Parathyroid adenoma (tissue), 2 donors: ENCODE measurements around the gene PCSK6.
"Not testable (repeated sequence)": the region's sequence is repeated elsewhere in the genome, so short reads cannot be mapped to it uniquely, and the experiment has no call there.

Source experiments
- H2AFZ ChIP-seq: fragments of 300-600 bp; sonication (generic); one replicate; pipeline ENCODE4 v1.7.0; 2017; ENCODE audit warnings: antibody characterized with exemption, mild to moderate bottlenecking
- H3K27ac ChIP-seq: fragments of 300-600 bp; sonication (generic); one replicate; pipeline ENCODE4 v1.7.0; 2017
- H3K27me3 ChIP-seq: fragments of 300-600 bp; sonication (generic); one replicate; pipeline ENCODE4 v1.7.0; 2017; ENCODE audit warnings: low read length; ENCODE audit not compliant: control insufficient read depth, insufficient read depth
- H3K36me3 ChIP-seq: fragments of 300-600 bp; sonication (generic); one replicate; pipeline ENCODE4 v1.7.0; 2017; ENCODE audit warnings: low read length; ENCODE audit not compliant: control insufficient read depth, insufficient read depth
- H3K4me1 ChIP-seq: fragments of 300-600 bp; sonication (generic); one replicate; pipeline ENCODE4 v1.7.0; 2017; ENCODE audit warnings: control low read depth
- H3K4me2 ChIP-seq: fragments of 300-600 bp; sonication (generic); one replicate; pipeline ENCODE4 v1.7.0; 2017; ENCODE audit warnings: low read length
- H3K4me3 ChIP-seq: fragments of 300-600 bp; sonication (generic); one replicate; pipeline ENCODE4 v1.7.0; 2017; ENCODE audit warnings: low read depth, low read length
- H3K79me2 ChIP-seq: fragments of 300-600 bp; sonication (generic); one replicate; pipeline ENCODE4 v1.7.0; 2017; ENCODE audit warnings: control low read depth
- H3K9ac ChIP-seq: fragments of 300-600 bp; sonication (generic); one replicate; pipeline ENCODE4 v1.7.0; 2017; ENCODE audit warnings: mild to moderate bottlenecking
- H3K9me3 ChIP-seq: fragments of 300-600 bp; sonication (generic); one replicate; pipeline ENCODE4 v1.7.0; 2017; ENCODE audit warnings: low read length; ENCODE audit not compliant: control insufficient read depth
- TF ChIP-seq, protein P1 (sequence below): fragments of 300-600 bp; sonication (generic); IDR thresholded peaks from one replicate; pipeline ENCODE4 v1.7.0; 2017; ENCODE audit warnings: antibody characterized with exemption, mild to moderate bottlenecking
- donor health status: primary hyperparathyroidism.

PCSK6 gene

DNA sequence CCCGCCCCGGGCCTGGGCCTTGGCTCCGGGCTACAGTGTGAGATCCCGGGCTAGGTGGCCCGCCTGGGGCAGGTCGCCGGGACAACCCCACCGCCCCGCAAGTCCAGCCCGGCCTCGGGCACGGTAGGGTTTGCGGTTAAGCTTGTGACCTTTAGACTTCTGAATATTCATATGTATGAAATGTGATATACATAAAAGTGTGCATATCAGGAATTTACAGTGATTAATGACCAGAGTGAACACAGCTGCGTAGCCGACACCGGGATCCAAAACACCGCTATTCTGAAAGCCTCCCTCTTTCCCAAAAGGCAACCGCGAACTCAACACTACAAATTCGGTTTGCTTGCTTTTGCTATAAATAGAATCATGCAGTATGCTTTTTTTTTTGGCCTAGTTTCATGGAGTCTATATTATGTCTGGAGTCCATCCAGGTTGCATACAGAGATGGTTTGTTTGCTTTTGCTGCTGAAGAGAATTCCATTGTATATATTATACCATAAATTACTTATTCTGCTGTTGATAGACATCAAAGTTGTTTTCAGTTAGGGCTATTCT is 193.8 kb downstream of the PCSK6 start:
- Histone ChIP-seq H3K4me3 (peak overlapping the region; percentile 81), H2AFZ (peak overlapping the region; percentile 62), H3K9me3 (no peaks in the 10 kb centered on the region), H3K4me2 (peak overlapping the region; percentile 73), H3K27me3 (no peaks in the 10 kb centered on the region), H3K27ac (peak overlapping the region; percentile 75), H3K79me2 (peaks cover 19% of the 10 kb centered on the region), H3K36me3 (no peaks in the 10 kb centered on the region), H3K9ac (no peak overlapping the region), H3K4me1 (peaks cover 3% of the 10 kb centered on the region)
- TF ChIP-seq, protein P1, sequence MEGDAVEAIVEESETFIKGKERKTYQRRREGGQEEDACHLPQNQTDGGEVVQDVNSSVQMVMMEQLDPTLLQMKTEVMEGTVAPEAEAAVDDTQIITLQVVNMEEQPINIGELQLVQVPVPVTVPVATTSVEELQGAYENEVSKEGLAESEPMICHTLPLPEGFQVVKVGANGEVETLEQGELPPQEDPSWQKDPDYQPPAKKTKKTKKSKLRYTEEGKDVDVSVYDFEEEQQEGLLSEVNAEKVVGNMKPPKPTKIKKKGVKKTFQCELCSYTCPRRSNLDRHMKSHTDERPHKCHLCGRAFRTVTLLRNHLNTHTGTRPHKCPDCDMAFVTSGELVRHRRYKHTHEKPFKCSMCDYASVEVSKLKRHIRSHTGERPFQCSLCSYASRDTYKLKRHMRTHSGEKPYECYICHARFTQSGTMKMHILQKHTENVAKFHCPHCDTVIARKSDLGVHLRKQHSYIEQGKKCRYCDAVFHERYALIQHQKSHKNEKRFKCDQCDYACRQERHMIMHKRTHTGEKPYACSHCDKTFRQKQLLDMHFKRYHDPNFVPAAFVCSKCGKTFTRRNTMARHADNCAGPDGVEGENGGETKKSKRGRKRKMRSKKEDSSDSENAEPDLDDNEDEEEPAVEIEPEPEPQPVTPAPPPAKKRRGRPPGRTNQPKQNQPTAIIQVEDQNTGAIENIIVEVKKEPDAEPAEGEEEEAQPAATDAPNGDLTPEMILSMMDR = no peak

DNA sequence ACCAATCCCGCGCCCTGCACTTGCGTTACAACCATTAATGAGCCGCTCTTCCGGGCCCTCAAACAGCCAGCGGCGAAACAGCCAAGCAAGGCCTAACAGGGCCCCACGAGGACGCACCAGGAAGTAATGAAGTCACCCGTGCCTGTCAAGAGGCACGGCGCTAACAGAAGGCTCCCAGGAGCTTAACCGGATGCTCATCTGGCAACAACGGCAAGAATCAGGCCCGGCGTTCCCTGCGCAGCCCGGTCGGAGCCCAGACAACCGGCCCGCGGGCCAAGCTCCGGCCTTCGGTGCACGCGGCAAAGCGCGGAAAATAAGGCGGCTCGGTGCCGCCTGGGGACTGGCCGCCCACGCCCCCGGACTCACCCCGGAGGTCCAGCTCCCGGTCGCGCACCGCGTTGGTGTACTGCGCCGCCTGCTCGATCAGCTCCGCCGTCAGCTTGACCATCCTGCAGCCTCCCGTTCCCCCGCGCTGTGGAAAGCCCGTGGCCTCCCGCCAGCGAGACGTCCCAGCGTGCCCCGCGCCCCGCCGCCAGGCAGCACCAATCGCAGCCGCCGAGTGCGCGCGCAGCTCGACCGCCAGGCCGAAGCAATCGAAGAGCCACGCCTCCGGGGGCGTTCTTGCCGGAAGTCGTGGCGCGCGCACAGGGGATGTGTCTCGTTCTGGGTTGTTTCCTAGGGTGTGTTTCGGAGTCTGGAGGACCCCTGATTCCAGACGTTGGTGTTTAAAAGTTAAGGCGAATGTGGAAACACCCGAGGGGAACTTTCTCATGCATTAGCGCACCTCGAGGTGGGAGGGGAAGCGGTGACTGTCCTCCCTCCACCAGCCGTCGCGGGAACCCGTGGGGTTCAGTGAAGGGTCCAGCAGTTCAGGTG is 194.5 kb downstream of the PCSK6 start, which contains the start of gene SNRPA1:
SNRPA1 (minus strand) TSS at position 518 of the 876 bp plus-strand sequence; CDS start at position 448, 70 bp downstream.
- H3K9ac ChIP-seq = peak within 1 kb of the TSS; percentile 25

DNA sequence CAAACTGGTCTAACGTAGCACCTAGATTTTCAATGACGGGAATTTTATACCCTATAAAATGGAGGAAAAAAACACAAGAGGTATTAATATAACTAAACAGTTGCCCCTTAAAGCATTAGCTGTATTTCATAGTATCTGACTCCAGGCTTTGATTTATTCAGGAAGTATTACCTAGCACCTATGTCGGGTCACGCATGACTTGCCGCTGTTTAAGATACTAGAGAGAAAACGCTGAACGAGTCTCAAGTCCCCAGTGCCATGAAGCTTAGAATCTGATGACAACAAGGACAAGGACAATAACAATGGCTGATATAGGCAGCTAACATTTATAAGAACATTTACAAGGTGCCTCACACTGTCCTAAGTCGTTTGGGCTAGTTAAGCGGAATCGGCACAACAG is 196.4 kb downstream of the PCSK6 start:
- Histone ChIP-seq H3K9me3 (no peaks in the 10 kb centered on the region), H3K4me2 (peak overlapping the region; percentile 80), H2AFZ (no peak overlapping the region), H3K79me2 (peaks cover 26% of the 10 kb centered on the region), H3K4me3 (peak overlapping the region; percentile 81), H3K27me3 (no peaks in the 10 kb centered on the region), H3K4me1 (peaks cover 3% of the 10 kb centered on the region), H3K36me3 (no peaks in the 10 kb centered on the region), H3K9ac (no peak overlapping the region), H3K27ac (no peak overlapping the region)
- TF ChIP-seq, protein P1 = no peak

More for the DNA sequence above, 194.5 kb downstream of the PCSK6 start, which contains the start of gene SNRPA1:
- Histone ChIP-seq H3K4me2 (peak within 1 kb of the TSS; percentile 80), H3K9me3 (no peaks in the 10 kb centered on the region), H3K79me2 (peaks cover 19% of the 10 kb centered on the region), H3K4me1 (peaks cover 3% of the 10 kb centered on the region), H3K27me3 (no peaks in the 10 kb centered on the region), H3K36me3 (no peaks in the 10 kb centered on the region), H2AFZ (peak within 1 kb of the TSS; percentile 62), H3K4me3 (peak within 1 kb of the TSS; percentile 81), H3K27ac (peak within 1 kb of the TSS; percentile 75)
- TF ChIP-seq, protein P1 = no peak

DNA sequence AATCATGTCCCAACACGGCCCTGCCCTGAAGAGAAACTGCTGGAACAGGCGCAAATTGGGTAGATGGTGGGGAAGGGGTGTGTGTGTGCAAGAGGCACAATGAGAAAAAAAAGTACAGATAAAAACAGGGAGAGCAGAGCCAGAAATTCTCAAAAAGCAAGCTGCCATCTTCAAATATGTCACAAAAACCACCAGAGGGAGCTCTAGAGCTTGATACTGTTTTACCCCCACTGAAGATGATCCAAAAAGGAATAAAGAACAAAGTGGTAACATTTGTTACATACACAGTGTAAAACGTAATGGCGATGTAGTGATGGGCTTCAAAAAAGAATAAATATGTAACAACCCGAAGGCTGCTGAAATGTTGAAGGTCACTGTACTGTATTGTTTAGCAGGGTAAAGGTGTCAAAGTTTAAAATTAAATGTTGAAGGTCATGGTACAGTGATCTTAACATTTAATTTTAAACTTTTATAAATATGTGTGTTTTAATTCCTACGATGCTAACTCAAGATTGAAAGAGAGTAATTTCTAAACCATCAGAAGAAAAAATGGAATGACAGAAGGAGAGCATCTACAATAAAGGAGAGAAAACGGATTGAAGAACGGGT is 200.5 kb downstream of the PCSK6 start:
- no peaks in the 10 kb centered on the region for H3K36me3 ChIP-seq
- no peaks in the 10 kb centered on the region for H3K9me3 ChIP-seq
- H2AFZ ChIP-seq = no peak overlapping the region
- no peak overlapping the region for H3K4me2 ChIP-seq
- no peak overlapping the region for H3K9ac ChIP-seq
- no peaks in the 10 kb centered on the region for H3K27me3 ChIP-seq
- TF ChIP-seq, protein P1 = peak; percentile 49
- H3K79me2 ChIP-seq = peaks cover 30% of the 10 kb centered on the region
- H3K4me3 ChIP-seq = no peak overlapping the region
- peaks cover 3% of the 10 kb centered on the region for H3K4me1 ChIP-seq
- H3K27ac ChIP-seq = no peak overlapping the region

DNA sequence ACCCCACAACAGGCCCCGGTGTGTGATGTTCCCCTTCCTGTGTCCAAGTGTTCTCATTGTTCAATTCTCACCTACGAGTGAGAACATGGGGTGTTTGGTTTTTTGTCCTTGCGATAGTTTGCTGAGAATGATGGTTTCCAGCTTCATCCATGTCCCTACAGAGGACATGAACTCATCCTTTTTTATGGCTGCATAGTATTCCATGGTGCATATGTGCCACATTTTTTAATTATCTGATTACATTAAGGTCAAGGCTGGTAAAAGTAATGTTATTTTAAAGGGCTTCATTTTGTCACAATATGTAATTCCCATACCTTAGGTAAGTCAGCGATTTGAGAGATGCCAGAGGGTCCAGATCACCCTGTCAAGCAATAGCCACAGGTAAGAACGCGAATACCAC is 202.2 kb downstream of the PCSK6 start:
- not testable (repeated sequence) for H3K27me3 ChIP-seq, H3K27ac ChIP-seq, H3K36me3 ChIP-seq, H2AFZ ChIP-seq, H3K4me2 ChIP-seq, H3K4me3 ChIP-seq, H3K4me1 ChIP-seq, H3K9me3 ChIP-seq, H3K9ac ChIP-seq
- H3K79me2 ChIP-seq = peaks cover 20% of the 10 kb centered on the region
